HG03439 (cell line): ENCODE data around the gene ZMIZ2.
A peak's percentile ranks its signal among the peaks of the same experiment; 100 is the strongest.

Source experiments
- ATAC-seq: cut with Tn5 transposase; IDR thresholded peaks from one replicate; pipeline ENCODE4 v1.9.1; 2021; ENCODE audit warnings: mild to moderate bottlenecking, moderate library complexity; ENCODE audit not compliant: unreplicated experiment

The ZMIZ2 gene

GRCh38 chr7:44756904-44757303 lies 8.3 kb downstream of the ZMIZ2 start:
- ATAC-seq: no peak

DNA sequence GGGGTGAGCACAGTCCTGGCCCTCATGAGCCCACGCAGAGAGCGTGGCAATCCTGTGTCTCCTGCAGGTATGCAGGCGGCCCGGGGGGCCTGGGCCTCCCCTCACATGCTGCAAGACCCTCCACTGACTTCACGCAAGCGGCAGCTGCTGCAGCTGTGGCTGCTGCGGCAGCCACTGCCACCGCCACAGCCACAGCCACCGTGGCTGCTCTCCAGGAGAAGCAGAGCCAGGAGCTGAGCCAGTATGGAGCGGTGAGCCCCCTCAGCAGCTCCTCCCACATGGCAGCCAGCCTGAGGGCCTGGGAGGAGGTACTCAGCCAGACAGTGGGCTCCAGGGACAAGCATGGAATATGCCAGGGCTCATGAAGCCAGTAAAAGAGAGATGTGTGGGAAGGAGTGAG lies 8.7 kb downstream of the ZMIZ2 start:
- ATAC-seq: no peak

- ATAC-seq: no peak
These were observed 9.1 kb downstream of the ZMIZ2 start for GRCh38 chr7:44757739-44758138.

DNA sequence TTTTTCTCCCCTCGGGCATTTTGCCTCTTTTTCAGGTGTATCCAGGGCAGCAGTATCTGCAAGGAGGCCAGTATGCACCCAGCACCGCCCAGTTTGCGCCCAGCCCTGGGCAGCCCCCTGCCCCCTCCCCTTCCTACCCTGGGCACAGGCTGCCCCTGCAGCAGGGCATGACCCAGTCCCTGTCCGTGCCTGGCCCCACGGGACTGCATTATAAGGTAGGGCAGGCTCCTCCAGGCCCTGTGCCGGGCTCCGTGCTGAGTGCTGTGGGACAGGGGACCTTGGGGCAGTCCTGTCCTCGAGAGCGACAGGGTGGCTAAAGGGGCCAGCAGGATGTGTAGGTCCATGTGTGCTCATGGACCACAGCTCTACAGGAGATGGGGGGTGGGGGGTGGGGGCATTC lies 10.6 kb downstream of the ZMIZ2 start:
- ATAC-seq: no peak

GRCh38 chr7:44760034-44760580 lies 11.5 kb downstream of the ZMIZ2 start:
- no peak for ATAC-seq

GRCh38 chr7:44761207-44762161 lies 12.8 kb downstream of the ZMIZ2 start:
- ATAC-seq: no peak

- no peak for ATAC-seq
These were observed 13.7 kb downstream of the ZMIZ2 start for GRCh38 chr7:44762300-44762699.

- no peak for ATAC-seq
These were observed 14.3 kb downstream of the ZMIZ2 start for GRCh38 chr7:44762726-44763522.

DNA sequence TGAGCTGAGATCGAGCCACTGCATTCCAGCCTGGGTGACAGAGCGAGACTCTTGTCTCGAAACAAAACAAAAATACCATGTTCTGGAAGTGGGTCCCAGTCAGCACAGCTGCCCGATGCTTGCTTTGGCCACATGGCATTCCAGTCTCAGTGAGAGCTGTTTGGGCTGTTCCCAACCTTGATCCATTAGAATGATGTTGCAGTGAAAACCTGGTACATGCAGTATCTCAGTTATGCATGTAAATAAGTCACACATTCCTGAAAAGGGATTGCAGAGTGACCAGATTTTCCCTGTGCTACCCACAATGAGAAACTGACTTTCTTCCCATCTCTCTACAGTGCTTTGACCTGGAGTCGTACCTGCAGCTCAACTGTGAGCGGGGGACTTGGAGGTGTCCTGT lies 15.4 kb downstream of the ZMIZ2 start:
- no peak for ATAC-seq

DNA sequence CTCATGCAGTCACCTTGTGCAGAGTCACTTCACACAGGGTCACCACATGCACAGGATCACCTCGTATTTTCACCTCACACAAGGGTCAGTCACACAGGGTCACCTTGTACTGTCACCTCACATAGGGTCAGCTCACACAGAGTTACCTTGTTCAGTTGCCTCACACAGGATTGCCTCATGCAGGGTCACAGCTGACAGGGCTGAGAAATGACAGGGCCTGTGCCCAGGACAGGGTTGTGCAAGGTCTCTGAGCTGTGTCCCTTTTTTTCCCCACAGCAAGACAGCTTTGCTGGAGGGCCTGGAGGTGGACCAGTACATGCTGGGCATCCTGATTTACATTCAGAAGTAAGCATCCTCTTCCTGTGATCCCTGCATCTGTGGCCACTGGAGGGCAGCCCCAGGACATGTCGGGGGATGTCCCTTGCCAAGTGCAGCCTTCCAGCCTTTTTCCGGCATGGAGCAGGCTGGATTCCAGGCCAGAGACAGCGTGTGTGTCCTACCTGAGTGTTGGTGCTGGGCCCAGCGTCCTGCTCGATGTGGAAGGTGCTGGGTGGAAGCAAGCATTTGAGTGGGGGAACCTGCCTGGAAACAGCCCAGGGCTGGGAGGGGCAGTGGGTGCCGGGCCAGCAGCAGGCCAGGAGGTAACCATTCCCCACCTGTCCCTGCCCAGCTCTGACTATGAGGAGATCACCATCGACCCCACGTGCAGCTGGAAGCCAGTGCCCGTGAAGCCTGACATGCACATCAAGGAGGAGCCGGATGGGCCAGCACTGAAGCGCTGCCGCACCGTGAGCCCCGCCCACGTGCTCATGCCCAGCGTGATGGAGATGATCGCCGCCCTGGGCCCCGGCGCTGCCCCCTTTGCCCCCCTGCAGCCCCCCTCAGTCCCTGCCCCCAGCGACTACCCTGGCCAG lies 16.3 kb downstream of the ZMIZ2 start:
- no peak for ATAC-seq

DNA sequence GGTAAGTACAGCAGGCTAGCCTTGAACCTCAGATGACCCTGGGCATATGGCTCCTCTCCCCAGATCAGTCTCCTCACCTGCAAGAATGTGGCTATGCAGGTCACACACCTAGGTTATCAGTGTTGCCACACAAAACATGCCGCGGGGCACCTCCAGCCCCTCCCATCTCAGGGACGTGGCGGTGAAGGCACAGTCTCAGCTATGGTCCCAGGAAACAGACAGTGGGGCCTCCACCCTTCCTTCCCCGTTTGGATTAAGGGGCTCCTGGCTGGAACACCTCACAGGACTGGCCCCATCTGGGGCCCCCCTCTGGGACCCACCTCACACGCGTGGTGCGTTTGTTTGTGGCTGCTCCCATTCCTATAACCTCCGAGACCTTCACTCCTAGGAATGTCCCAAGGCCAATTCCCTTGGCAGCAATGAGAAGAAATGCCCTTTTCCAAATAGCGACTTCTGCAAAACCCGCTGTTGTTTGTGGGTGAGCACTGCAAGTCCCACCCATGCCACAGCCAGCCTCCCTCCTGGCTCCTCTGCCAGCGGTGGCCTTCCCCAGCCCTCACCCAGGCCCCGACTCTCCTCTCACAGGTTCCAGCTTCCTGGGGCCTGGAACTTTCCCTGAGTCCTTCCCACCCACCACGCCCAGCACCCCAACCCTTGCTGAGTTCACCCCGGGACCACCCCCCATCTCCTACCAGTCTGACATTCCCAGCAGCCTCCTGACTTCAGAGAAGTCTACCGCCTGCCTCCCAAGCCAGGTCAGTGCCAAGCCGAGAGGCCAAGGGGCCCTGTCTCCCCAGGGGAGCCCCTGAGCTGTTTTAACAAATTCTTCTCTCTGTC lies 17.1 kb downstream of the ZMIZ2 start:
- ATAC-seq: no peak

GRCh38 chr7:44766416-44766801 lies 17.8 kb downstream of the ZMIZ2 start:
- ATAC-seq: no peak

DNA sequence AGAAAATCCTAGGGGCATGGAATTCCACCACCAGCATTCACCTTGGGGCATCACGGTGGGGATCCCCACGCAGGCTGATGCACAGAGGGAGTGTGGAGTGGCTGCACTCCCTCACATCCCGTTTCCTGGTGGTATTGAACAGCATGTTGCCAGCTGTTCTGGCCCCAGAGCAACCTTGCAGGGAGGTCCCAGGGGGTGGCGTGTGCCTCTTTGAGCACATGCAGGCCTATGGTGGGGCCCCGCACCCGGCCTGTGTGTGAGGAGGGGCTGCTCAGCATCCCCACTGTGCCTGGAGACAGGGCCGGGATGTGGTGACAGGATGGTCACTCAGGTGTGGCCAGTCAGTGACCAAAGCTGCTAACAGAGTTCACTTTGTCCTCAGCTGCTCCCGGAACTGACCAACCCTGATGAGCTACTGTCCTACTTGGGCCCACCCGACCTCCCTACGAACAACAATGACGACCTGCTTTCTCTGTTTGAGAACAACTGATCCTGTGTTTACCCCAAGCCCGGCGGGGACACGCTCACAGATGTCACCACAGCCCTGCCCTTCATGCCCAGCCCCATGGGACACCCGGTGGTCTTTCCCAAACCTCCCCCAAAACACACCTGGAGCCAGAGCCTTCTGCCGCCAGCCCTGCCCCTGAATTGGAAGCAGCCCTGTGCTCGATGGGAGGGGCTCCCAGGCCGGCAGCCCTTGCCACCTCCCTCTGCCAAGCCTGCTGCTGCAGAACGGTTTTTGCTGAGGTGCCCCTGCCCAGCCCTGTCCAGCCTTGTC lies 18.7 kb downstream of the ZMIZ2 start:
- ATAC-seq: no peak

DNA sequence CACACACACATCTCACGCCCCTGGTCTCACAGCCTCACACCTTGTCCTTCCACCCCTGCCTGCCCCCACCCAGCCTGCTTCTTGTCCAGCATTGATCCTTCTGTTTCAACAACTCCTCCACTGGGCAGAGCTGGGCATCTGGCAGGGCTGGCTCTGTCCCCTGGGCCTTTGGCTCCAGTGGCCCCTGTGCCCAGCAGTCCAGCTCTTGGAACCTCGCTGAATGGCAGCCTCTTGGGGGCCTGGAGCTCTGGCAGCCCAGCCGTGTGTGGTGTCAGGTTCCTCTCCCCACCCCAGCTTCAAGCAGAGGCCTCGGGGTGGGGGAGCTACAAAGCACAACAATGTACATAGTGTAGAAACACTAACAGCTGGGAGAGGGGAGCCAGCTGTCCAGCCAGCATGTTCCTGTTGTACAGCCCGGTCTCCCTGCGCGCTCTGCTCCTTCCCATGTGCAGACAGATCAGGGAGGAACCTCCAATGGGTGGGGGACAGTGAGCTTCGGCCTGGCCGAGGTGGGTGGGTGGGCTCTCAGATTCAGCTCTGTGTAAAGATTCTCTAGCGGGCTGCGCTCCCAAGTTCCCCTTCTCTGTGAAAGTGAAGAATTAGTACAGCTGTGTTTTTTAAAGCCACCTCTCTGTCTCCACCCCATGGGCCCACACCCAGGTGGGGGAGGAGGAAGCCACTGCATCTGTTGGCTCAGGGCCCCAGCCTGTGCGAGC lies 19.4 kb downstream of the ZMIZ2 start:
- ATAC-seq: peak; percentile 41

- ATAC-seq: no peak
These were observed 20.2 kb downstream of the ZMIZ2 start for GRCh38 chr7:44768628-44769371.

- no peak for ATAC-seq
These were observed 20.7 kb downstream of the ZMIZ2 start for GRCh38 chr7:44769376-44769775.

DNA sequence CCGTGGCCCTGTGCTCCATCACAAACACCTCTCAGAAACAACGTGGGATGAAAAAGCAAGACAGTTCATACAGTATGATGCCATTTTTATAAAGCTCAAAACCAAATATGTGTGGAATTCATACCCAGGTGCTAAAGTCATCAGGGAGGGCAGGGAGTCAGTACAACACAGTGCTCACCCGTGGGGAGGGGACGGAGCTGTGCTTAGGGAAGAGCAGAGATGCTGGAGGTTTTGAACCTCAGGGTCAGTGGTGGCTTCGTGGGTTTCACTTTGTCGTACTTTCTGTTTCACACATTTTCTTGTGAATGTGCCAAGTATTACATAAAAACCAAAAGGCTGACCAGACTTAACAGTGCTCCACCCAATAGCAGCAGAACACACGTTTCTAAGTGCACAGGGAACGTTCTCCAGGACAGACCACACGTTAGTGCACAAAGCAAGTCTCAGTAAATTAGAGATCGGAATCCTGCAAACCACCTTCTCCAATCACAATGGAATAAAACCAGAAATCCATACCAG lies 21.2 kb downstream of the ZMIZ2 start:
- ATAC-seq: peak; percentile 61
